HG02885 (cell line): ENCODE results near the gene C1orf35.
"Not testable (repeated sequence)": the region's sequence is repeated elsewhere in the genome, so short reads cannot be mapped to it uniquely, and the experiment has no call there.

Experiments used
- ATAC-seq: cut with Tn5 transposase; IDR thresholded peaks from one replicate; pipeline ENCODE4 v1.9.1; 2021; ENCODE audit warnings: mild to moderate bottlenecking; ENCODE audit not compliant: unreplicated experiment, poor library complexity

C1orf35 gene

GRCh38 chr1:228112167-228112566 lies 9.0 kb upstream of the C1orf35 start:
- ATAC-seq = no peak

GRCh38 chr1:228111315-228111714 lies 8.2 kb upstream of the C1orf35 start:
- not testable (repeated sequence) for ATAC-seq

- ATAC-seq = no peak
These were observed 7.4 kb upstream of the C1orf35 start for GRCh38 chr1:228110556-228110955.

GRCh38 chr1:228109962-228110488 lies 6.9 kb upstream of the C1orf35 start:
- no peak for ATAC-seq

- ATAC-seq = peak; percentile 89
These were observed 6.2 kb upstream of the C1orf35 start, which contains the start of gene MRPL55 for GRCh38 chr1:228109073-228109961. Gene MRPL55, minus strand, starts transcription at chr1:228109299. Its CDS starts 1,039 bp downstream, at chr1:228108260.

GRCh38 chr1:228108742-228109072 lies 5.6 kb upstream of the C1orf35 start:
- no peak for ATAC-seq

GRCh38 chr1:228108055-228108690 lies 5.0 kb upstream of the C1orf35 start:
- no peak for ATAC-seq

GRCh38 chr1:228107636-228108035 lies 4.5 kb upstream of the C1orf35 start:
- no peak for ATAC-seq

GRCh38 chr1:228106800-228107054 lies 3.6 kb upstream of the C1orf35 start:
- no peak for ATAC-seq

GRCh38 chr1:228105996-228106799 lies 3.1 kb upstream of the C1orf35 start:
- ATAC-seq = no peak

GRCh38 chr1:228105270-228105995 lies 2.3 kb upstream of the C1orf35 start:
- no peak for ATAC-seq

- no peak for ATAC-seq
These were observed 1.6 kb upstream of the C1orf35 start for GRCh38 chr1:228104526-228105269.

- ATAC-seq = peak; percentile 30
These were observed 933 bp downstream of the C1orf35 start for GRCh38 chr1:228101994-228102790.

GRCh38 chr1:228101614-228101993 lies 1.5 kb downstream of the C1orf35 start:
- no peak for ATAC-seq

GRCh38 chr1:228100822-228101613 lies 2.1 kb downstream of the C1orf35 start:
- no peak for ATAC-seq

- ATAC-seq = no peak
These were observed 3.8 kb downstream of the C1orf35 start for GRCh38 chr1:228099331-228099732.

- no peak for ATAC-seq
These were observed 4.7 kb downstream of the C1orf35 start for GRCh38 chr1:228098323-228098931.
